Activated effector memory CD4-positive, alpha-beta T cell treated with Interleukin-2 at 50 U/mL for 16 hours (primary cell): ENCODE results near the gene ALDH1A3.
A peak's percentile ranks its signal among the peaks of the same experiment; 100 is the strongest.
"Not testable (repeated sequence)": the region's sequence is repeated elsewhere in the genome, so short reads cannot be mapped to it uniquely, and the experiment has no call there.

Experiments used
- DNase-seq: peaks from one replicate; pipeline ENCODE4 v3.0.0-alpha.2; 2020

ALDH1A3 gene

GRCh38 chr15:100879464-100880138 lies at the start of gene ALDH1A3:
TSS of gene ALDH1A3 (plus strand) at chr15:100879831. CDS start at chr15:100879908, 77 bp downstream.
- DNase-seq: no peak

- DNase-seq: no peak
Measured at GRCh38 chr15:100831467-100831866, 48.2 kb upstream of the ALDH1A3 start.

DNA sequence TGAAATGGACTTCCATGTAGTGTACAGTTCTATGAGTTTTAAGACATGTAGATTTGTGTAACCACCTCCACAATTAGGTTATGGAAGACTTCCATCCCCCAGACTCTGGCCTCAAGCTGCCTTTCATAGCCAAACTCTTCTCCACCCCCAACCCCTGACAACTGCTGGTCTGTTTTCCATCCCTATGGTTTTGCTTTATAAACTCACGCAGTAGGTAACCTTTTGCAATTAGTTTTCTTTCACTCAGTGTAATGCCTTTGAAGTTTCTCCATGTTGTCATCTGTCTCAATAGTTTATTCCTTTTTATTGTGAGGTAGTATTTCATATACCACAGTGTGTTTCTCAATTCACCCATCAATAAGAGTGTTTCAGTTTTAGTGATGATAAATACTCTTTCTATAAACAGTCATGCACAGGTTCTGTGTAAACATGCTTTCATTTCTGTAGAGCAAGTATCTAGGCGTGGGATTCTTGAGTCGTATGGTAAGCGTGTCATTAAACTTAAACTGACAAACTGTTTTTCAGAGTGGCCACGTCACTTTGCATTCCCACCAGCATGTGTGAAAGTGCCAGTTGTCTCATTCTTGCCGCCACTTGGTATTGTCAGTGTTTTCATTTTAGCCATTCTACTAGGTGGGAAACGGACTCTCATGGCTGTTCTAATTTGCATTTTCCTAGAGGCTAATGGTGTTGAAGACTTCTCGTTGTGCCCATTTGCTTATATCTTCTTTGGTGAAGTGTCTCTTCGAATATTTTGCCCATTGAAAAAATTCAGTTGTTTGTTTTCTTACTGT lies 47.3 kb upstream of the ALDH1A3 start:
- no peak for DNase-seq

DNA sequence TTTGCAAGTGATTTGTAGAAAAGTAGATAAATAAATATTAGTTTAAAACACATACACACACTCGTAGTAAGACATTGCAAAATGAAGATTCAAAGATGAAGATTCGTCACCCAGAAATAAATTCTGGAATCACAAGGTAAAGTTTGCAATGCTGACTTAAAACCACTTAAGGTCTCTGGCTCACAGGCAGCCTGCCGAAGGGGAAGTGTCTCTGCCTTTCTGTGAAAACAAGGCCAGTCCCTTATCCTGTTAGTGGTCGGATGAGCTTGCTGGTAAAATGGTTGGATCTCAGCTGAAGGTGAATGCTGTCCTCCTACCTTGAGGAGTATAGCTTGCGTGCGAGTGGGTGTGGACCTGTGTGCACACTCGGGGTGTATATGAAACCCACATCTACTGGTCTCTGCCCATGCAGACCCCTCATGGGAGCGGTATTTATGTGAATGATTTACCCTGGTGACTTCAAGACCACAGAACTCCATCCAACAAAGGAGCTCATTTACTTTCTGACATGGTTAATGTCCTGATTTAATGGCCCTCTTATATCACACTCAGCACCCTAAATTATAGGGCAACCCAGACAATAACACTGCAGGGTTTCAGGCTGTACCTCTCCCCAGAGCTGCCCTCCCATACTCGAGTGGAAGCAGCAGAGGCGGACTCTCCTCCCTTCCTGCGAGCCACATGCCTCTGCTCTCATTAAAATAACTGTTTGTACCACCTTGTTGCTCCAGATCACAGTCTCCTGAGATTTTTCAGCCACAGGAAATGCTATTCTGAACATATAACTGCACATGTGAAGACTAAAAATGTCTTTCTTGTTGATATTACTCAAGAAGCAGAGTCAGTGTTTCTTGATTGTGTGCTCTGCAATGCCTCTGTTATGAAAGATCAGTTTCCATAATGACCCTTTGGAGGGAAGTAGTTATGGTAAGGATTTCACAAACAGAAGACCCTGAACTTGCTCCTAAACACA lies 45.9 kb upstream of the ALDH1A3 start:
- no peak for DNase-seq

GRCh38 chr15:100834731-100835130 lies 44.9 kb upstream of the ALDH1A3 start:
- no peak for DNase-seq

- DNase-seq: no peak
Measured at GRCh38 chr15:100835636-100836035, 44.0 kb upstream of the ALDH1A3 start.

DNA sequence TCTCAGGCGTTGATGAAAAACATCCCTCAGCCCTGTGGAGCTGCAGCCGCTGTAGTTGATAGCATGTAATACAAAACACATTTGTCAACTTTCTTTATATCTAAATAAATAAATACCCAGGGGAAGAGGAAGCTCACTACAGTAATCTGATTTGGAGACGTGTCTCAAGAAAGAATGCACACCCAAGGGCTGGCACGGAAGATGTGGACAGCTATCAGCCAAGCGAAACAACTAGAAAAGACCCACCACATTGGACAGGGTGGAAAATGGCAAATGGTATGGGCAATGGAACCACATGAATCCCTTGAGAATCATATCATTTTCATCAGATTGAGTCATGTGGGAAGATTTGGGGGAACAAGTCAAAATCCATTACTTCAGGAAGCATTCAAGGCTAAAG lies 43.1 kb upstream of the ALDH1A3 start:
- no peak for DNase-seq

GRCh38 chr15:100841426-100841825 lies 38.2 kb upstream of the ALDH1A3 start:
- DNase-seq: no peak

- no peak for DNase-seq
Measured at GRCh38 chr15:100842756-100843730, 36.6 kb upstream of the ALDH1A3 start.

DNA sequence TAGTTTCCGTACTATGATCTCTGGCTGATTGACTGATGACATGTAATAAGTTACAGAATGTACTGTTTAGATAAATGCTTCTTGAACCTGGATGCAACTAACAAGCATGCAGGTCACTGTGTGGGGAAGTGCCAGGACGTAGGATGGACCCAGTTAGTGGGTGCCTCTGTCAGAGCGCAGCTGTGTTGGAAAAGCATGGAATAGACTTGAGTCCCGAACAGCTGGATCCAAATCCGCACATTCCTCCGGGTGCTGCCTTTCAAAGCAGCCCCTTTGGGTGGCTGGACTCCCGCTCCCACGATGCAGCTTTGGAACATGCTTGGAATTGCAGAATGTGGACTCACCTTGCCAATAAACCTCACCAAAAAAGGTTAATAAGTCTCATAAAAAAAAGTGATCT lies 35.5 kb upstream of the ALDH1A3 start:
- no peak for DNase-seq

DNA sequence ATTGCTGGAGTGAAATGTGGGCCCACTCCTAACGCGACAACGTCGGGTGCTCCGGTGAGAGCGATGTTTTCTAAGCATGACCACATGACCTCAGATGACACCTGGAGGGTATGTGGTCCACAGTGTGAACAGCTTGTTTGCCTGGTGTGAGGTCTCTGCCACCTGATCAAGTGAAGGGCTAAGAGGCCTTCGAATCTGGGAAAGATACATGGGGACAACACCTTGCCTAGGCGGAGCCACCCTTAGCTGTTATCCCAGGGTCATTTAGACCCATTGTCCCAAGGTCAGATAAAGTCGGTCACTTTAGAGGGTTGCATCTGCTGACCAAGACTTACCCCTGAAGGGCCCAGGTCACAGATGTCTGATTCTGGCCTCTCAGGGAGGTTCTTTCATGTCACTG lies 34.9 kb upstream of the ALDH1A3 start:
- DNase-seq: no peak

DNA sequence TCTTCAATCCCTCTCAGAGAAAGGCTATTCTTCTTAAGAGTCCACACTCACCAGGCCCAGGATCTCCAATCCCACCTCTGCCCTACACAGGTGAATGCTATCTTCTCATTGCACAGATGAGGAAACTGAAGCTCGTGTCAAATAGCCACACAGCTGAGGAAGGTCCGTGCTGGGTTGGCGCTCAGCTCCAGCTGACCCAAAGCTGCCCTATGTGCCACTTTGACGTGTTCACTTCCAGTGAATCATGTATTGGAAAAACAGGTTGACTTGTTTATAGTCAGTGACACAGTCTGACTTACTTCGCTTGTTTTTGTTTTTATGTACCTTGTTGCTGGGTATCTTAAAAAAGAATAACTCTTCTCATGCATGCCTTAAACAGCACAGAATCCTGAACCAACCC lies 32.4 kb upstream of the ALDH1A3 start:
- no peak for DNase-seq

DNA sequence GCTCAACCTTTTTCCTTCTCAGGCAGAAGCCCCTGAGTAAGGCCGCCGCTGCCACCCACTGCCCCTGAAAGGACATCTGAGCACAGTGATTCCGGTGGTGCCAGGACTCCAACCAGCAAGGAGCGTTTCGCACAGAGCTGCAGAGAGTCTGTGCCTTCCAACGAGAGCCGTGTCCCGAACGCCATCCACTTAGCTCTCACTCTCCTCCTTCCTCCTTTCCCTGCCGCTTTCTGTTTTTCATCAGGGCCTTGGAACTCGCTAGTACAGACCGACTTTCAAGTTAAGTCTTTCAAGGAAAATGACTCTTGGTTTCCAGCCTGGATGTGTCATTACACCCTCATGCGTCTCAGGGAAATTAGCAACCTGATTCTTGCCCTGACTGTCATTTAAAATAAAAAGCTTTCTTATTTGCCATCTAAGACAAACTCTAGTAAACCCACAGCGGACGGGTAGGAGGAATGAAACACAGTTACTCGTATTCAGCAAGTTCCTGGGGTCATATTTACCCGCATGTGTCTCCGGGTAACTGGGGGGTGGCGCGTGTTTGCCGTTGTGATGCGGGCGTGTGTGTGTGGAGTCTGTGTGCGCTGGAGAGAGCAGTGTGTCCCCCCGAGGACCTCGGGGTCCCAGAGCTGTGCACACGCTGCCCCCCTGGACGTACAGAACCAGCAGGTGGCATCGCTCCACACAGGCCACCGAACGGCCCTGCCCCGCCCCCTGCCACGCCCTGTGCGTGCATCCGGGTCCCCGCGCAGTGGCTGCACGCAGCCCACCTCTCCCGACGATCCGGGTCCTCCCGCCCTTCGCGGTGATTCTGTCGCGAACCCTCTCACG lies 30.4 kb upstream of the ALDH1A3 start:
- DNase-seq: peak; percentile 9

GRCh38 chr15:100849855-100850218 lies 29.8 kb upstream of the ALDH1A3 start:
- DNase-seq: no peak

GRCh38 chr15:100851428-100852015 lies 28.1 kb upstream of the ALDH1A3 start:
- not testable (repeated sequence) for DNase-seq

GRCh38 chr15:100852630-100853029 lies 27.0 kb upstream of the ALDH1A3 start:
- DNase-seq: no peak

DNA sequence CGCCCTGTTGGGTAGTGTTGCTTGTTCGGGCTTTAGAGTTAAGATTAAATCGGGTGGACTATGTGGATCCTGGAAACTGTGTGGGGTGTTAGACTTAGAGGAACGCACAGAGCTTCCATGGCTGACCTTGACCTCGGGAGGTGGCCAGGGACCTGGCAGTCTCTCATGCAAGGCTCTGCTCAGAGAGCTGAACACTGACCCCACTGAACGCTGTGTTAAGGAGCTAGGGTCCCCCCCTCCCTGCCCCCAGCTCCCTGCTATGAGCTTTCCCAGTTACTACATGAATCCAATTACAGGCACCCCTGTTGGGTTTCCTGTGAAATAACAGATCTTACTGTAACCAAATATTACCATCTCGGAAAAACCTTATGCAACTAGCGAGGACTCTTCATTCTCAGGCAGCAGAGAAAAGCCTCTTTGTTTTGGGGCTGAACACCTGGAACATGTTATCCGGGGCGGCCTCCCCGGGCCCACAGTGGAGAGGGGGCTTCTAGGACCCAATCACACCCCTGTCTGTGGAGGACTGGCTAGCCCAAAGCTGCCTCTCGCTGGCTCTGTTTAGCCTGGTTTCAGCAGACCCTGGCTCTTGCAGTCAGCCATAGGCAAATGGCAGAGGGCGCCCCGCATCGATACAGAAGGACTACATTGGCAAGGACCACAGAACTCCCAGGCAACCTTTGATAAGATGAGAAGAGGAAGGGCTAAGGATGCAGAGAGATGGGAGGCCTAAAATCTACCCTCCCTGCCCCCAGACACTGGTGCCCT lies 25.8 kb upstream of the ALDH1A3 start:
- DNase-seq: no peak

DNA sequence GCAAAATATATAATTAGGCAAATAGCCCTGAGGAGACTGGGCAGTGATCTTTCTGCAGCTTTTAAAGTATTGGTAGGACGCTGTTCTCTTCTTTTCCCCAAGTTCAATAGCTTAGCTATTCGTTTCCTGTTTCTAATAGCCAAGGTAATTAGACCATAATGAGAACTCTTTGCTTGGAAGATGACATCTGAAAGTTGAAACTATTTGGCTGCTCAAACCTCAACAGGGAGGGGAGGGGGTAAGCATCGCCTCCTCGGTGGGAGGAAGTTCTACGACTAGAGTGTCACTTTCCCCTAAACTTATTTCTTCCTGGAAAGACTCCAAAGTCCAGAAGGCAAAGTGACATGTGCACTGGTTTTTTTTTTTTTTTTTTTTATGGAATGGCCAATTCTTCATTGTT lies 22.8 kb upstream of the ALDH1A3 start:
- DNase-seq: no peak

DNA sequence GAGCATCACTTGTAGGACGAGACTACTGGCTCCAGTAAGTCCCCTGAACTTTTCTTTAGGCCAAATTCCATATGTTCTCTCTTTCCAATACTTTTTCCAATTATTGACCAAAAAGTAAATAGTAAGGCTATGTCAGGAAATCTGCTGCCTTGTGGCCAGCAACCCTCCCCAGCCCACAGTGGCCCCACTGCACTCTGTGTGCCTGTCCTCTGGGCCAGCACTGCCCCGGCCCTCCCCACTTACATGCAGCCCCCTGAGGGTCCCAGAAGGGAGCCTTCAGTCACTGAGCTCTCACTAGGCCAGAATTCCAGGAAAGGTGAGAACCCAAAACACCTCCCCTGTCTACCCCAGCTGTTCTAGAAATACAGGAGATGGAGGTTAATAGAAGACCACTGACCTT lies 21.3 kb upstream of the ALDH1A3 start:
- DNase-seq: no peak
